GM12878 (cell line): Measurements from ENCODE around the gene ZNF554.

ENCODE experiments used
- CEBPB ChIP-seq, 2 experiments: fragments of 150-350 bp in 1 of 2; IDR thresholded peaks; 2 replicates each; pipeline ENCODE4 v1.6.1; 2012 to 2014; ENCODE audit warnings: low read depth in 2 of 2, low read length in 2 of 2, borderline replicate concordance in 1 of 2, inconsistent platforms in 1 of 2
- GABPA ChIP-seq: IDR thresholded peaks from 2 replicates; pipeline ENCODE4 v1.6.1; 2014; ENCODE audit warnings: antibody characterized with exemption, low read depth, mild to moderate bottlenecking, inconsistent platforms
- POLR2A ChIP-seq: IDR thresholded peaks from 2 replicates; pipeline ENCODE4 v1.6.1; 2011; ENCODE audit warnings: low read depth, mild to moderate bottlenecking, low read length
- REST ChIP-seq: IDR thresholded peaks from 2 replicates; pipeline ENCODE4 v1.6.1; 2012; ENCODE audit warnings: mild to moderate bottlenecking, low read depth, low read length
- SMC3 ChIP-seq: IDR thresholded peaks from 2 replicates; pipeline ENCODE4 v1.6.1; 2011; ENCODE audit warnings: low read length, improper control_type of control experiment, borderline replicate concordance
- ZNF687 ChIP-seq: fragments of 450-650 bp; IDR thresholded peaks from 2 replicates; pipeline ENCODE4 v1.6.1; 2017; ENCODE audit warnings: mild to moderate bottlenecking, moderate library complexity

GRCh38 chr19:2814426-2814825 is 5.2 kb upstream of the ZNF554 start:
- TF ChIP-seq POLR2A: no peak
- no peak for TF ChIP-seq SMC3
- TF ChIP-seq REST: no peak
- TF ChIP-seq ZNF687: no peak
- no peak for TF ChIP-seq CEBPB (IDR thresholded peaks at IDR 0.05; ENCODE audit: borderline replicate concordance in 1 of 2, low read depth in 2 of 2, low read length in 2 of 2)
- no peak for TF ChIP-seq GABPA
